ENCODE results near the gene SSMEM1. TPM values are rescaled to one million over a fixed set of nuclear protein-coding genes. Genes with fewer than 3 reads are reported as not detected.
A peak's percentile ranks its signal among the peaks of the same experiment; 100 is the strongest.

Gene SSMEM1
- total and polyA plus RNA-seq, 9 of the 15 experiments (the other 6 are each of a cell fraction or from before 2014, with no cell fraction given): 0.10 to 0.28 (median 0.18) TPM; not detected in 4

DNA sequence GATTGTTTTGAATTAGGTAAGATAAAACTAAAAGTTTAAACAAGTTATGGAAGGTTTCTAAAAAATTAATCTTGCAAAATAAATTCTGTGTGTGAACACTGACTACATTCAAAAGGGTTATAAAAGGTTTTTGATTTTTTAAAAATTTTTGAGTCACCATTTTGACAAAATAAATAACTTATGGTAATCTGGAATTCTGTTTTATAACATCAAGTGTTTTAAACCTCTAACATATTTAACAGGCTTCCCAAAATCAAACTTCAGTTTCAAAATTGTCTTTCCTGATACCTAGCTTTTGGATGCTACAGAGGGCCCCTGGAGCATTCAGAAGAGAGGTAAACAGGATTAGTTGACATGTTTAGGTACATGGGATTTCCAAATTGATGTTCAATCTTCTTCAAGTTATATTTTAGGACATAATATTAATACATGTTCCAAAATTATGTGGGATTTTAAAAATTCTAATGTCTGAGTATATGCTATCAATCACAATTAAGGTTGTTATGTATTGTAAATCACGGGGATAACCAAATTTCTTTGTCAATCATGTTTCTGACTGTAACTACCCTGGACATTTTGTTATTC lies 50.9 kb downstream of the SSMEM1 start (continued):
- TF ChIP-seq MTA3 (IDR thresholded peaks at IDR 0.05; ENCODE audit: borderline replicate concordance): no peak
- no peak for TF ChIP-seq GATA2 (CRISPR knock-in tag; IDR thresholded peaks at IDR 0.05)
- TF ChIP-seq HDAC3 (IDR thresholded peaks at IDR 0.05; ENCODE audit: borderline replicate concordance, partially characterized antibody): no peak
- no peak for TF ChIP-seq ZBTB8A (IDR thresholded peaks at IDR 0.05; ENCODE audit: partially characterized antibody)
- no peak for TF ChIP-seq RBM14 (IDR thresholded peaks at IDR 0.05; ENCODE audit: borderline replicate concordance, insufficient read depth, low read depth, low read length)
- TF ChIP-seq MCM3 (IDR thresholded peaks at IDR 0.05): no peak
- no peak for TF ChIP-seq ZNF583 (CRISPR knock-in tag; IDR thresholded peaks at IDR 0.05)
- no peak for TF ChIP-seq HBP1 (CRISPR knock-in tag; IDR thresholded peaks at IDR 0.05)
- TF ChIP-seq ZNF197 (CRISPR knock-in tag; IDR thresholded peaks at IDR 0.05; ENCODE audit: low read depth): no peak
- TF ChIP-seq MYC (IDR thresholded peaks at IDR 0.05; ENCODE audit: low read depth, low read length): no peak
- no peak for TF ChIP-seq MYC (CRISPR knock-in tag; IDR thresholded peaks at IDR 0.05; ENCODE audit: borderline replicate concordance, low read depth)
- TF ChIP-seq TEAD1 (CRISPR knock-in tag; IDR thresholded peaks at IDR 0.05): no peak
- TF ChIP-seq NBN (IDR thresholded peaks at IDR 0.05; ENCODE audit: low read depth): no peak
- no peak for TF ChIP-seq ETV5 (CRISPR knock-in tag; IDR thresholded peaks at IDR 0.05; ENCODE audit: low read depth)
- TF ChIP-seq ZNF586 (CRISPR knock-in tag; conservative IDR thresholded peaks at IDR 0.05): no peak
- peak; percentile 39; the same call in 1 of the 2 replicates for TF ChIP-seq FOXM1 (IDR thresholded peaks at IDR 0.05; ENCODE audit: low read depth)
- no peak for TF ChIP-seq FOXM1 (CRISPR knock-in tag; IDR thresholded peaks at IDR 0.05; ENCODE audit: low read depth)
- no peak for TF ChIP-seq TCFL5 (CRISPR knock-in tag; conservative IDR thresholded peaks at IDR 0.05)
- TF ChIP-seq NFRKB (IDR thresholded peaks at IDR 0.05; ENCODE audit: low read depth): no peak
- no peak for TF ChIP-seq CCNT2 (IDR thresholded peaks at IDR 0.05; ENCODE audit: borderline replicate concordance, extremely low read depth, insufficient read length, low read depth, low read length)
- TF ChIP-seq ZNF12 (CRISPR knock-in tag; IDR thresholded peaks at IDR 0.05): no peak
- no peak for TF ChIP-seq NCOA4 (IDR thresholded peaks at IDR 0.05; ENCODE audit: partially characterized antibody)
- TF ChIP-seq SAP30 (IDR thresholded peaks at IDR 0.05; ENCODE audit: borderline replicate concordance, insufficient read depth, low read depth, low read length, poor library complexity, severe bottlenecking): no peak
- 0 out of 2 replicates have a peak, but pooled peaks have one; percentile 42 for TF ChIP-seq ID3 (CRISPR knock-in tag; IDR thresholded peaks at IDR 0.05)
- TF ChIP-seq ID3 (tag; IDR thresholded peaks at IDR 0.05): no peak
- no peak for TF ChIP-seq NKRF (IDR thresholded peaks at IDR 0.05; ENCODE audit: borderline replicate concordance)
- TF ChIP-seq RFX5 (IDR thresholded peaks at IDR 0.05; ENCODE audit: low read depth, low read length): no peak
